ENCODE data around the gene KCNN3.

Gene KCNN3

DNA sequence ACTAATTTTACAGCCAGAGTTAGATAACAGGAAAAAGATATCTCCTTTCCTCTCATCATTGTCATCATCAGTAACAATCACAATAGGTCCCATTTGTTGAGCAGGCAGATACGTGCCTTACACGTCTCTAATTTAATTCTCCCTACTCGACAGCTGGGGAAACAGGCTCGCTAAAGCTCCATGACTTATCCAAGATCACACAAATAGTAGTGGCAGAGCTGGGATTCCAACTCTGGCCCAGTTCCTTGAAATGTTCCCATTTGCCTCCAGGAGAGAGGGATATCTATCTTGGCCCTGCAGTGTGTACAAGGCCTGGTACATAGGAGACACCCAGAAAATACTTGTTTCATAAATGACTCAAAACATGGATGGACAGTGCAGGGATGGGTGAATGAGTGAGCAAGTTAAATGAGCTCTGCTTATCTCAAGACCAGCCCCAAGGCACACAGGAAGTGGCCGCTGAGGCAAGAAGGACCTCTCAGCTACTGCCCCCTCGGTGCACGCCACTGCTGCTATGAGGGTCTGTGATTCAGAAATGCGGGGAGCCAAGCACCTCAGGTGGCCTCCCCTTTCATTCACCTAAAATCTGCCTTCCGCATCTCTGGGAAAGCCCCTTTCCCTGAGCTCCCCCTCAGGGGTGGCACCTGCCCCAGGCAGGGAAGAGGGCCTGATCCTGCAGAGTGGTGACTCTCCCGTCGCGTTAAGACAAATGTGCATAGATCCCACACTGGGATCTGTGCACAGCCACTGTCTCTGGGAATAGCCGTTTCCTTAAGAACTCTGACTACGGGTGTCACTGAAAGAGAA is 3.6 kb downstream of the KCNN3 start:
- TF ChIP-seq TCF4 (CRISPR knock-in tag; IDR thresholded peaks at IDR 0.05; ENCODE audit: borderline replicate concordance) = no peak
- TF ChIP-seq GLIS3 (CRISPR knock-in tag; IDR thresholded peaks at IDR 0.05) = no peak
- TF ChIP-seq ZNF70 (CRISPR knock-in tag; IDR thresholded peaks at IDR 0.05) = no peak
- TF ChIP-seq ISL1 (CRISPR knock-in tag; IDR thresholded peaks at IDR 0.05) = no peak
- TF ChIP-seq CSRNP3 (CRISPR knock-in tag; IDR thresholded peaks at IDR 0.05) = no peak
- no peak for TF ChIP-seq OSR1 (CRISPR knock-in tag; IDR thresholded peaks at IDR 0.05)
- TF ChIP-seq ESRRG (CRISPR knock-in tag; IDR thresholded peaks at IDR 0.05) = no peak
- no peak for TF ChIP-seq PPARA (CRISPR knock-in tag; IDR thresholded peaks at IDR 0.05; ENCODE audit: borderline replicate concordance)
- no peak for TF ChIP-seq ARNTL (CRISPR knock-in tag; IDR thresholded peaks at IDR 0.05; ENCODE audit: borderline replicate concordance, low read depth)
- no peak for TF ChIP-seq CSDC2 (CRISPR knock-in tag; IDR thresholded peaks at IDR 0.05)
- no peak for TF ChIP-seq ZNF565 (CRISPR knock-in tag; conservative IDR thresholded peaks at IDR 0.05; ENCODE audit: low read depth)
- no peak for TF ChIP-seq ZC3H10 (CRISPR knock-in tag; IDR thresholded peaks at IDR 0.05)
- no peak for ATAC-seq

GRCh38 chr1:154865442-154866256 is 4.4 kb downstream of the KCNN3 start:
- no peak for TF ChIP-seq ZFP3 (CRISPR knock-in tag; IDR thresholded peaks at IDR 0.05)
- no peak for TF ChIP-seq BACH2 (CRISPR knock-in tag; IDR thresholded peaks at IDR 0.05; ENCODE audit: borderline replicate concordance)
- TF ChIP-seq PPARA (CRISPR knock-in tag; IDR thresholded peaks at IDR 0.05; ENCODE audit: borderline replicate concordance) = no peak
- no peak for TF ChIP-seq ARNTL (CRISPR knock-in tag; IDR thresholded peaks at IDR 0.05; ENCODE audit: borderline replicate concordance, low read depth)
- no peak for TF ChIP-seq ISL1 (CRISPR knock-in tag; IDR thresholded peaks at IDR 0.05)
- TF ChIP-seq ZFP30 (CRISPR knock-in tag; IDR thresholded peaks at IDR 0.05) = no peak
- TF ChIP-seq PATZ1 (CRISPR knock-in tag; IDR thresholded peaks at IDR 0.05; ENCODE audit: borderline replicate concordance) = no peak
- TF ChIP-seq RARB (CRISPR knock-in tag; IDR thresholded peaks at IDR 0.05) = no peak
- TF ChIP-seq ZC3H10 (CRISPR knock-in tag; IDR thresholded peaks at IDR 0.05) = no peak
- TF ChIP-seq CSRNP3 (CRISPR knock-in tag; IDR thresholded peaks at IDR 0.05) = no peak
- TF ChIP-seq, protein P1, sequence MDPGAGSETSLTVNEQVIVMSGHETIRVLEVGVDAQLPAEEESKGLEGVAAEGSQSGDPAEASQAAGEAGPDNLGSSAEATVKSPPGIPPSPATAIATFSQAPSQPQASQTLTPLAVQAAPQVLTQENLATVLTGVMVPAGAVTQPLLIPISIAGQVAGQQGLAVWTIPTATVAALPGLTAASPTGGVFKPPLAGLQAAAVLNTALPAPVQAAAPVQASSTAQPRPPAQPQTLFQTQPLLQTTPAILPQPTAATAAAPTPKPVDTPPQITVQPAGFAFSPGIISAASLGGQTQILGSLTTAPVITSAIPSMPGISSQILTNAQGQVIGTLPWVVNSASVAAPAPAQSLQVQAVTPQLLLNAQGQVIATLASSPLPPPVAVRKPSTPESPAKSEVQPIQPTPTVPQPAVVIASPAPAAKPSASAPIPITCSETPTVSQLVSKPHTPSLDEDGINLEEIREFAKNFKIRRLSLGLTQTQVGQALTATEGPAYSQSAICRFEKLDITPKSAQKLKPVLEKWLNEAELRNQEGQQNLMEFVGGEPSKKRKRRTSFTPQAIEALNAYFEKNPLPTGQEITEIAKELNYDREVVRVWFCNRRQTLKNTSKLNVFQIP (CRISPR knock-in tag; IDR thresholded peaks at IDR 0.05; ENCODE audit: borderline replicate concordance, low read depth) = no peak
- TF ChIP-seq CREB5 (CRISPR knock-in tag; IDR thresholded peaks at IDR 0.05; ENCODE audit: low read depth) = no peak
- TF ChIP-seq TOX (CRISPR knock-in tag; IDR thresholded peaks at IDR 0.05; ENCODE audit: borderline replicate concordance) = no peak
- no peak for ATAC-seq

All from SK-N-SH treated with all-trans-retinoic acid at 6 μM for 48 hours (cell line).